UCSD-AML1 (cell line): ENCODE results near the gene NEK11.

Experiments
- DNase-seq: peaks from one replicate; lab custom pipeline; 2025; ENCODE audit not compliant: unreplicated experiment; lab: John Stamatoyannopoulos, UW

NEK11 gene

GRCh38 chr3:131393868-131394267 is 367.2 kb downstream of the NEK11 start:
- no peak for DNase-seq

GRCh38 chr3:131394400-131394799 is 367.7 kb downstream of the NEK11 start:
- no peak for DNase-seq

- no peak for DNase-seq
Observed at GRCh38 chr3:131396170-131396569, 369.5 kb downstream of the NEK11 start.

GRCh38 chr3:131397889-131398288 is 371.2 kb downstream of the NEK11 start:
- no peak for DNase-seq
